Astrocyte of the hippocampus (primary cell): Measurements from ENCODE around the gene RNF150.
"Not testable (repeated sequence)": the region's sequence is repeated elsewhere in the genome, so short reads cannot be mapped to it uniquely, and the experiment has no call there.

Experiments
- DNase-seq: peaks from one replicate; pipeline ENCODE4 v3.0.0; 2011; ENCODE audit warnings: low read depth, low spot score

Gene RNF150

GRCh38 chr4:141133146-141133998, at the start of gene RNF150:
TSS of gene RNF150 (minus strand) at chr4:141133469.
- peak; percentile 94 for DNase-seq

DNA sequence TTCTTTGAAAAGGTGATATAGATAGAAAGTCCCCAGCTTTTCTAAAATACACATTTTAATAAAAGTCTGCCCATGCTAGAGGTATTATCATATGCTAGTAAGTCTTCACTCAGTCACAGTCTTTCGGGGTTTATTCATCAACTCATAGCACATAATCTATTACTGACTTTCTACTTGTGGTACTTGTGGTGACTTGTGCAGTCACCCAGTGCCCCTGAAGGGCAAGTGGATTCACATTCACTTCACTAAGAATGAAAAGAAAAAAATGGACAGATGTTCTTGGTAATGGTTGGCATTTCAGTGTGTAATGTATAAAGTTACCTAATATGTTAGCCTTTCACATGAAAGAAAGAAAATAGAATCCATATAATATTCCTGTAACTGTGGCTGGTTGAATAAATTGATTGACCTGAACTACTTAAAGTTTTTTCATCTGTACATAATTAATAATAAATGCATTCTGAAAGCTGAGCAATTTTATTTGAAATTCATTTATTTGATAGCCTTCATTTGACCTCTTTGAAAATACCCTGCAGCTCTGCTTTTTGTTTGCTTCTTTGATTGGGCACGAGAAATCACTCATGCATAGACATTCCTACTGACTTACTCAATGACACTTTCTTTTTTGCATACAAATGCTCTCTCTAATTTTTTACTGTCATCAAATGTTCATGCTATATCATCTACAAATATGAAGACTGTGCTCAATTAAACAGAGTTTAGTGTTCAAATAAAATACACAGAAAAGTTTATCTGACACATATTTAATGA, 47.9 kb upstream of the RNF150 start:
- peak; percentile 55 for DNase-seq

DNA sequence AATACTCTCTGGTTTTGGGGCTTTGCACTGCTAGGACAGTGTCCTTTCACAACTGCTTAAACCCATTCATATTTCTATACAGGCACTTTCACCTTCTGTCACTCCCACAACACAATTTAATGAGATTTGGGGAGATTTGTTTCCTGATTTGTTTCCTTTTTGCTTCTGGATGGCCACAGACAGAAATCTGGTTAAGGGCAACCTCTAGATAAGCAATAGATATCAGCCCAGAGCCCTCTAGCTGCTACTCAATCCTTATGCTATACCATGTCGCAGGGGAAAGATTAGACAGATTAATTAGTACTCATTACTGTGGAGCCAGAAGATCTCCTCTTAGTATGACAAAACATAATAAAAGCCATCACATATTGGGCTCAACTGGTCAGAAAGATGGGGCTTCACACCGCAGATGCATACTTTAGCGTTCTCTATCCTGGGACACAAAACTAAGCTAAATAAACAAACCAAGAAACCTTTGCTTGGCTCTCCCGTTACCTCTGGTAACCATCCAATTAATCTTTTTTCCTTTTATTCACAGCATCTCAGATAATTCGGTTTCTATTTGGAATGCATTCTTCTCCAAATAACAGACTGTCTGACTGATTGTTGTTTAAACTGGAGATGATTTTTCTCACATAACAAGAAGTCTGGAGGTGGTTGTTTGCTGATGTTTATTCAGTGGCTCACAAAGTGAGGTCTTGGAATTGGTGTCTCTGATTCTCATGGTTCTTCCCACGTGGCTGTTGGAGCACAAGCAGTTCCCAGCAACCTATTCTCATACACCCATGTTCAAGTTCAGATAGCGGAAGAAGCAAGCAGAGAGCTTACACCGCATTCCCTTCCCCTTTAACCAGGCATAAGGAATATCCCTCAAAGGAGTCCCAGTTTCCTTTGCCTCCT, 46.5 kb upstream of the RNF150 start:
- peak; percentile 41 for DNase-seq

DNA sequence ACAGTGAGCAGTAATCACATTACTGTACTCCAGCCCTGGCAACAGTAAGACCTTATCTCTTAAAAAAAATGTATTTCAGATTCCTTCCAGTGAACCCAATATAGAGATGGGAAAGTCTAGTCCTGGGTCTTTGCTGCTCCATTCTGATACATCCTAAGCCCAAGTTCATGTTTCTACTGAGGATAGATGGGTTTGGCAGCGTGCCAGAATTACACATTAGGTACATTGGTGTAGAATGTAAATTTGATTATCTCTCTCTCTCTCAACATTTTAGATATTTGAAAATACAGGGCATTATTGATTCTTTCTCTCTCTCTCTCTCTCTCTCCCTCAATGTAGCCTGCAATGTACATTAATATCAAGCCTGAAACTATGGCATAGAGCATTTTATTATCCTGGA, 43.9 kb upstream of the RNF150 start:
- DNase-seq: no peak

DNA sequence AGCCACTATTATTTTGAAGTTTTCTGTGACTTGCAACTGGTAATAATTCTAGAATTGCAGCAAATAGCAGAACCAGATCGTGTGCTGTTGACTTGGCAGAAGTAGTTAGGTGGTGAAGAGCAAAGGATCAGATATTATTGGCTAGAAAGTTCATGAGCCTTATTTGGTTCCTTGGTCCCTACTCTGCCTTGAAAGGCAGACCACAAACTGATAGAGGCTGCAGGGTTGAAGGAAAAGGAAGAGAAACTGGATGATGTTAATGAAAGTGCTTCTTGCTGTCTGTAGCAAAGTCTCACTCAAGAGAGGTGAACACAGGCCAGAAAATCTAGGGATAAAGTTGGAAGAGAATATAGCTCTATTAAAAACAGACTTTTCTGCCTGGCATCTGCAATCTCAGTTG, 41.2 kb upstream of the RNF150 start:
- DNase-seq: no peak

- DNase-seq: no peak
Observed at GRCh38 chr4:141170671-141171070, 37.4 kb upstream of the RNF150 start.

DNA sequence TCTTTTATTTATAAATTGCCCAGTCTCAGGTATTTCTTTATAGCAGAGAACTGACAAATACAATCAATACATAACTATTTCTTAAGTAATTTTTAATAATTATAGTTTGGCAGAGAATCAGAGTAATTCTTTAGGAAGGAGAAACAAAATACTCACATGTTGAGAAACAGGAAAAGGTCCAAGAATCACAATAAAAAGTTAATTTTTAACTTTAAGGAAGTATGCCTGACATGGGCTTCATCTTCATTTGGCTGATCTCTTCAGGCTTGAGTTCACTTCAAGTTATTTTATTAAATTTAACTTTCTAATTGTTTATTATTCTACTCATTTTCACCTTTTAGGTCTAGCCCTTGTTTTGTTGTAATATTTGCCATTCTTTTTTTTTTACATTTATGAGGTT, 36.1 kb upstream of the RNF150 start:
- DNase-seq: no peak

GRCh38 chr4:141165001-141165400, 31.7 kb upstream of the RNF150 start:
- not testable (repeated sequence) for DNase-seq

DNA sequence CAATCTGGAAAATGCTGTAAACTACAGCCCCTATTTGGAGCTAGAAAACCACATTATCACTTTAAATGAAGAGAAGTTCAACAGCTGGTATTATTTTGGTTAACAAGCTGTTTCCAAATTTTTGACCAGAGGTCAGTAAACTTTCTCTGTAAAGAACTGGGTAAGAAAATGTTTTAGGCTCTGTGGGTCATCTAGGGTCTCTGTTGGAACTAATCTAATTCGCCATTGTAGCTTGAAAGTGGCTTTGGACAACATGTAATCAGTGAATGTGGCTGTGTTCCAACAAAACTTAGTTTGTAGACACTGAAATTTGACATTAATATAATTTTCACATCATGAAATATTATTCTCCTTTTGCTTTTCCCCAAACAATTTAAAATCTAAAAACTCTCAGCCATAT, 25.8 kb upstream of the RNF150 start:
- DNase-seq: no peak

DNA sequence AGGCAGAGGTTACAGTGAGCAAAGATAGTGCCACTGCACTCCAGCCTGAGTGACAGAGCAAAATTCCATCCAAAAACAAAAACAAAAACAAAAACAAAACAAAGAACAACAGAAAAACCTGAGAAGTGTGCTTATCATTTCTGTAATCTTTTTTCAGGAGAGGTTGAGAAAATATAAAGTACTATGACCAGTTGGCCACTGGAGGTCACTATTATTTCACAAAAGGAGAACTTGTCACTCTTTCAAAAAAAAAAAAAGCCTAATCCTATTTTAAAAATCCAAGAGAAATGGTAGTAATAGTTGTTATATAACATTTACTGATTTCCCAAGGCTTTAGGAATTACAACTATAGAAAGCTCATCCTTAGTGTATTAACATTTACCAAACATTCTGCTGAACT, 24.9 kb upstream of the RNF150 start:
- peak; percentile 55 for DNase-seq

GRCh38 chr4:141155586-141155985, 22.3 kb upstream of the RNF150 start:
- DNase-seq: peak; percentile 95

DNA sequence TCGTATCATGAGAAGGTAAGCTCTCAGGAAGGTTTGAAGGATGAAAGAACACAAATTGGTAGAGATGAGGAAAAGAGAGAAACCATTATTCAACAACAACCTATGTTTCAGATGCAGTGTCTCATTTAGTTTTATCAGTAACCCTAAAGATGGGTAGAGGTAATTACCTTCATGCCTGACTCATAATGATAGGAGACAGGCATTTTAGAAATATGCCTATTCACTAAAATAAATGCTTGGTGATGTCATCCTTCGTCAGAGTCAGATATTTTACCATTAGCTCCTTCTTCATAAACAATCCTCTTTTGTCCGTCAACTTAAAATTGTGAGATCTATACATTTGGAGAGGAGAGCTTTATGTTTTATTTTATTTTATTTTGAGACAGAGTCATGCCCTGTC, 21.5 kb upstream of the RNF150 start:
- no peak for DNase-seq

- DNase-seq: no peak
Observed at GRCh38 chr4:141153751-141154510, 20.7 kb upstream of the RNF150 start.

- no peak for DNase-seq
Observed at GRCh38 chr4:141144207-141144606, 10.9 kb upstream of the RNF150 start.

- DNase-seq: peak; percentile 76
Observed at GRCh38 chr4:141142423-141142822, 9.2 kb upstream of the RNF150 start.

DNA sequence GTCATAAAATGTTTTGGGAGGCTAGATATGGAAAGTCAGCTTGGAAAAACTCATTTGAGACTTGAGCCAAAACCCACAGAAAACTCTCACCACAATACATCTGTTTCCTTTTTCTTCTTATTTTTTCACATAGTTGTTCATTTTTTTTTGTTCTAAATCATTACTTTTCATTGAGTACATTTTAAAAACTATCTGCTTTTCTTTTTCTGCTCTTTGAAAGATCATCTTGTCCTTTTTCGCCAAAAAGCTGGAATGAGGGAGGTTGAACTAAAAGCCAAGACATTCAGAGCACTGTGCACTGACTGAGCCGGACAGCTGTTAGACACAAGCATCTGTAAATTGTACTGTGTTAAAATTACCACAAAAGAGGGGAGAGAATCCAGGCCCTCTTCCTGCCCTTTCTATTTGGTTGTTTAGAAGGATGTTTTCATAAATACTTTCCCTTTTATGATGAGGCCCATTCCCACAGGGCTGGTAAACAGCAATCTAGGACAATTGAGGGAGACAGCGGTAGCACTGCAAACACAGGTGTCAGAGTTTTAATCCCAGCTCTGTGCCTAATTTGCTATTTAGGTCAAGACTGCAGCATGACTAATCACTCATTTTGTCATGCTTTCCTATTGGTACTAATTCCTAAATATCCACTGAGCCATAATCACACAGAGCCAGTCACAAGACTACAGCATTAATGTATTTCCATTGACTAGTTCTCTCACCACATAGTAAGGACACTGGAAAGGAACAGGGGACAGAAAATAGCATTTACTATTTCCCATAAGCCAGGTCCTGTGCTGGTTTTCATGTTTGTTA, 7.3 kb upstream of the RNF150 start:
- DNase-seq: no peak

DNA sequence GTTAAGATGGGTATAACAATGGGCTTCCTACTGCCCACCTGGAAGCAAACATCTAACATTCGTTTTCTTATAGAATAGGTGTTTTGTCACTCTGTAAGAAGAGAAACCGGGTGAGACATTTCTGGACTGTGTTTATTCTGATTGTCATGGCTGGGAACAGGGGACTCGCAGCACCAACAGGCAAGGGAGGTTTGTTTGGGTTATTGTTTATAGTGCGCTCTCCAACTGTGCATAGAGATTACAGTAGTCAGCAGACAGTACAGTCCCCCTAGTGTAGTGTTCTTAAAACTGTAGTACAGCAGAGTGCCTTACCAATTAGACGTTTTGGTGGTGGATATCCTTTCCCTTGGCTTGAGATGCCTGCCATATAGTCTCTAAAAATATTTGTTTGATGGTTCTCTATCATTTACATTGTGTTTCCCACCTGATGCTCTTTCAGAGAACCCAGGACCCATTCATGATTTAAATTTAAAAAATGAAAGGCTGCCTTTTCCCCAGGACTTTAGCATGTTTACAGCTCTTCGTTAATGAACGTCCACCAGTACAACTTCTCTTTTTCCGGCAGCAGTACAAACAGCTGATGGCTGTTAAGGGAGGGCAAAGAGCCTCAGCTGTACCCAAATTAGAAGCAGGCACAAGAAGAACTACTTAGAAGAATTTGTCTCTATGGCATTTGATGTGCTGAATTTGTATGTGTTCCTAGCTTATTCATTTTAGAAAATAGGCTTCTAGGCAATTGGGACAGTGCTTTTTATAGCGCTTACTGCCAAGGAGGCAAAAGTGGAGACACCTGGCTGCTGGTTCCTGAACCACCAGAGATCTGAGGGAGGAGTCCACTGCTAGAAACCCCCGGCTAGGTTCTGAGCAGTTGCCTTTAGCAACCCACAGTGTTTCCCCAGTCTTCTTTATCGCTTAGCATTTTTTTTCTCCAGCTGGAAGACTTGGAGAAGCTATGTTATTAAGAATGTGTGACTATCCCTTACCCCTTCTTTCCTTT, 1.0 kb upstream of the RNF150 start:
- DNase-seq: no peak

DNA sequence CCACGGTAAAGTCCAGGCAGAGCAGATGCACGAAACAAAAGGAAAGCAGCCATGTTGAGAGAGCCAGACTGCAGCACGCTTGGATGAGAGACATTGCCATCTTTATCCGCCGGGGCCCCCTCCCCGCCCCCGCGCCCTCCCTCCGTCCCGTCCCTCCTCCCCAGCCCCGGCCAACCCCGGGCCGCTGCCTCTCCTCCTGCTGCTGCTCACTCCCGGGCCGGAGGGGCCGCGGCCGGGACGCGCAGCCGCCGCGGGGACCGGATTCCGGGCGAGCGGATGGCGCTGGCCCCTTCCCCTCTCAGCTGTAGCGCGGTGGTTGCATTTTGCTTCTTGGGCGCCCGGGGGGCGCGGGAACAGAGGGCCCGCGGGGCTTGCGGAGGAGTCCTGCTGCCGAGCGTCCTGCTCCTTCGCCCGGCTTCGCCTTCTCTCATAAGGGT, 542 bp downstream of the RNF150 start:
- peak; percentile 80 for DNase-seq
